GM12878 (cell line): ENCODE measurements around the gene JOSD2. TPM values are rescaled to one million over a fixed set of nuclear protein-coding genes. Genes with fewer than 3 reads are reported as not detected.
"Not testable (repeated sequence)": the region's sequence is repeated elsewhere in the genome, so short reads cannot be mapped to it uniquely, and the experiment has no call there.

Experiments
- ATAC-seq: fragments of 200-7000 bp; cut with Tn5 transposase; 3 replicates; pipeline ENCODE4 v1.9.1; 2020; ENCODE audit warnings: mild to moderate bottlenecking, moderate library complexity
- BruUV-seq: library from RNA; stranded (reverse); fragments of 400-500 nt; replicated peaks from 2 replicates; lab custom pipeline; 2021; lab: Mats Ljungman, UMichigan
- CTCF ChIA-PET: fragments of 300-600 bp; sonication (Branson Sonifier 250); formaldehyde crosslinking; extraction: SDS; loops from one replicate; lab custom pipeline; 2021; ENCODE audit warnings: inconsistent platforms; lab: Yijun Ruan, JAX
- POLR2A ChIA-PET: fragments of 350-600 bp; formaldehyde crosslinking; extraction: SDS; loops from one replicate; lab custom pipeline; 2021; ENCODE audit warnings: inconsistent platforms; lab: Charles Lee
- RAD21 ChIA-PET: fragments of 300-600 bp; sonication (Branson Sonifier 250); formaldehyde crosslinking; loops from one replicate; lab custom pipeline; 2023; ENCODE audit warnings: antibody characterized with exemption; ENCODE audit not compliant: unreplicated experiment; lab: Charles Lee
- SMC1A ChIA-PET: fragments of 300-600 bp; sonication (Branson Sonifier 250); formaldehyde crosslinking; loops from one replicate; lab custom pipeline; 2023; ENCODE audit not compliant: unreplicated experiment, uncharacterized antibody; lab: Charles Lee
- DNase-seq: peaks from one replicate; pipeline ENCODE4 v3.0.0-alpha.2; 2011; ENCODE audit warnings: low read depth, low spot score
- FAIRE-seq: peaks from 3 replicates; lab custom pipeline; 2011; peaks lifted over from hg19 to GRCh38; lab: Jason Lieb, UNC
- H2AFZ ChIP-seq: 2 replicates; pipeline ENCODE4 v1.6.0; 2011; ENCODE audit warnings: low read depth, low read length, control low read depth; ENCODE audit not compliant: control insufficient read depth
- H3K27ac ChIP-seq: 2 replicates; pipeline ENCODE4 v1.5.1; 2011; ENCODE audit warnings: control low read depth; ENCODE audit not compliant: control insufficient read depth, insufficient read depth
- H3K27me3 ChIP-seq, 2 experiments: replicated peaks in 1 of 2; 2 replicates each; pipeline versions ENCODE4 v1.6.0 to v1.6.1; 2011; ENCODE audit warnings: low read length in 1 of 2; ENCODE audit not compliant: control insufficient read depth in 2 of 2, insufficient read depth in 2 of 2
- H3K36me3 ChIP-seq, 2 experiments: 2 replicates each; pipeline ENCODE4 v1.5.1; 2011; ENCODE audit warnings: low read length in 1 of 2; ENCODE audit not compliant: control insufficient read depth in 2 of 2, insufficient read depth in 2 of 2
- H3K4me1 ChIP-seq: 2 replicates; pipeline ENCODE4 v1.6.1; 2011; ENCODE audit warnings: mild to moderate bottlenecking, low read length, moderate library complexity, mixed read lengths; ENCODE audit not compliant: control insufficient read depth, insufficient read depth
- H3K4me2 ChIP-seq: 2 replicates; pipeline ENCODE4 v1.6.0; 2011; ENCODE audit warnings: control low read depth; ENCODE audit not compliant: control insufficient read depth, insufficient read depth
- H3K4me3 ChIP-seq: fragments of 200-600 bp; sonication (generic); 2 replicates; pipeline ENCODE4 v1.5.1; 2016
- H3K79me2 ChIP-seq: 2 replicates; pipeline ENCODE4 v1.6.0; 2011; ENCODE audit warnings: low read length; ENCODE audit not compliant: control insufficient read depth, insufficient read depth
- H3K9ac ChIP-seq: 2 replicates; pipeline ENCODE4 v1.8.0; 2011; ENCODE audit warnings: low read length, control low read depth, mixed read lengths; ENCODE audit not compliant: control insufficient read depth, insufficient read depth
- H3K9me3 ChIP-seq: replicated peaks from 3 replicates; pipeline ENCODE4 v1.5.1; 2011; ENCODE audit warnings: mild to moderate bottlenecking, low read length; ENCODE audit not compliant: control insufficient read depth, insufficient read depth
- H4K20me1 ChIP-seq: 2 replicates; pipeline ENCODE4 v1.6.0; 2011; ENCODE audit not compliant: control insufficient read depth, insufficient read depth
- ASH2L ChIP-seq: fragments of 300-600, 200-600 bp; sonication (generic); IDR thresholded peaks from 2 replicates; pipeline ENCODE4 v1.6.1; 2017; ENCODE audit warnings: low read depth, mild to moderate bottlenecking, borderline replicate concordance
- CBX3 ChIP-seq: fragments of 200-600 bp; sonication (generic); IDR thresholded peaks from 2 replicates; pipeline ENCODE4 v1.6.1; 2016; ENCODE audit warnings: low read depth, borderline replicate concordance
- HDAC2 ChIP-seq: fragments of 200-600 bp; sonication (generic); IDR thresholded peaks from 2 replicates; pipeline ENCODE4 v1.6.1; 2017
- JUND ChIP-seq: IDR thresholded peaks from 2 replicates; pipeline ENCODE4 v1.6.1; 2012; ENCODE audit warnings: low read depth, mild to moderate bottlenecking, low read length, improper control_type of control experiment, moderate library complexity
- RAD51 ChIP-seq: fragments of 450-650 bp; IDR thresholded peaks from 2 replicates; pipeline ENCODE4 v1.6.1; 2016; ENCODE audit warnings: moderate library complexity, mild to moderate bottlenecking, inconsistent platforms
- SUPT20H ChIP-seq: IDR thresholded peaks from 2 replicates; pipeline ENCODE4 v1.6.1; 2011; ENCODE audit warnings: low read depth, mild to moderate bottlenecking, low read length, moderate library complexity, borderline replicate concordance; ENCODE audit not compliant: control insufficient read depth
- TCF3 ChIP-seq: IDR thresholded peaks from 2 replicates; pipeline ENCODE4 v1.6.1; 2012; ENCODE audit warnings: low read depth, mild to moderate bottlenecking, low read length, borderline replicate concordance; ENCODE audit not compliant: insufficient read depth
- WGBS: methylation state at CpG from one replicate; pipeline ENCODE4 v1.1.6; 2016; ENCODE audit warnings: low lambda C conversion rate; ENCODE audit not compliant: insufficient replicate concordance, insufficient coverage; ENCODE audit errors: missing lambda C conversion rate; 5-methylcytosine and 5-hydroxymethylcytosine counted together
- in situ Hi-C: fragments of 300-500 bp; cut with MboI; formaldehyde crosslinking; loops from 9 replicates; pipeline ENCODE4 v1.14.3; 2018; ENCODE audit warnings: mixed read lengths
- intact Hi-C: fragments of 100-400 bp; cut with micrococcal nuclease; formaldehyde crosslinking; loops from one replicate; pipeline ENCODE4 v1.14.2; 2022; ENCODE audit not compliant: unreplicated experiment
- polyA plus RNA-seq, 11 experiments: library from polyadenylated mRNA; depleted of rRNA in 4 of 11; unstranded in 6 of 11; stranded (reverse) in 5 of 11; fragments of >200 nt; fragmentation: Nextera tagmentation in 4 of 11; fragmentation: Illumina TruSeq in 1 of 11; extraction: Ambion mirVana in 4 of 11; extraction: Trizol in 1 of 11; gene quantifications; 1 replicate in 1 of 11; 2 replicates in 10 of 11; pipeline versions ENCODE4 v1.2.1 to v1.2.3, GENCODE V29; 2011 to 2016; ENCODE audit warnings: inconsistent platforms in 2 of 11, missing spikeins in 2 of 11, low read depth in 1 of 11
- total RNA-seq, 4 experiments: library from RNA; depleted of rRNA in 3 of 4; stranded (reverse); fragments of >200 nt in 3 of 4; fragmentation: Illumina TruSeq in 1 of 4; extraction: Trizol in 1 of 4; gene quantifications; 2 replicates each; pipeline versions ENCODE4 v1.2.1 to v1.2.3, GENCODE V29; 2013 to 2021
- TF ChIP-seq, protein P1 (sequence below): fragments of 450-650 bp; conservative IDR thresholded peaks from 2 replicates; pipeline ENCODE4 v1.6.1; 2017; ENCODE audit warnings: mild to moderate bottlenecking, moderate library complexity
- TF ChIP-seq, protein P2 (sequence below): fragments of 450-650 bp; IDR thresholded peaks from 2 replicates; pipeline ENCODE4 v1.6.1; 2018; ENCODE audit warnings: mild to moderate bottlenecking, low read depth, moderate library complexity; ENCODE audit not compliant: partially characterized antibody

The JOSD2 gene
- total and polyA plus RNA-seq, 10 of the 15 experiments (the other 5 are each of a cell fraction or from before 2014, with no cell fraction given), result 0.91 to 26.7 (median 13.0) TPM

DNA sequence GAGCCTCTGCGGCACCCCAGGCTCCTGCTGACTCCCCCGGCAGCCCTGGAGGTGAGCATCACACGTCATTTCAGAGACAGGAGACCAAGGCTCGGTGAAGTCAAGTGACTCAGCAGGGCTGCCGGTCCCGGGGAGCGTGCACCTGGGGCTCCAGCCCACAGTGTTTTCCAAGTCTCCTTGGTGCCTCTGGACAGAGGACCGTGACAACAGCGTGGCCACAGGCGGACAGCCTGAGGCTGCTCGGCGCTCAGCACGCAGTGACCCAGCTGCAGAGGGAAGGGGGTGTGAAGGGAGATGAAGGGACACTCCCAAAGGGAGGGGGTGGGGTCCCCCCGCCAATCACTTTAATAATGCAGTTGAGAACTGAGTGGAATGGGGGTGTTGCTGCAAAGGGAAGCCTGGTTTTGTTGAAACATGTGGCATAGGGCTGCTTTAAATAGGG, 20.2 kb upstream of the JOSD2 start (continued):
- TF ChIP-seq SUPT20H, result no peak
- TF ChIP-seq, protein P1, sequence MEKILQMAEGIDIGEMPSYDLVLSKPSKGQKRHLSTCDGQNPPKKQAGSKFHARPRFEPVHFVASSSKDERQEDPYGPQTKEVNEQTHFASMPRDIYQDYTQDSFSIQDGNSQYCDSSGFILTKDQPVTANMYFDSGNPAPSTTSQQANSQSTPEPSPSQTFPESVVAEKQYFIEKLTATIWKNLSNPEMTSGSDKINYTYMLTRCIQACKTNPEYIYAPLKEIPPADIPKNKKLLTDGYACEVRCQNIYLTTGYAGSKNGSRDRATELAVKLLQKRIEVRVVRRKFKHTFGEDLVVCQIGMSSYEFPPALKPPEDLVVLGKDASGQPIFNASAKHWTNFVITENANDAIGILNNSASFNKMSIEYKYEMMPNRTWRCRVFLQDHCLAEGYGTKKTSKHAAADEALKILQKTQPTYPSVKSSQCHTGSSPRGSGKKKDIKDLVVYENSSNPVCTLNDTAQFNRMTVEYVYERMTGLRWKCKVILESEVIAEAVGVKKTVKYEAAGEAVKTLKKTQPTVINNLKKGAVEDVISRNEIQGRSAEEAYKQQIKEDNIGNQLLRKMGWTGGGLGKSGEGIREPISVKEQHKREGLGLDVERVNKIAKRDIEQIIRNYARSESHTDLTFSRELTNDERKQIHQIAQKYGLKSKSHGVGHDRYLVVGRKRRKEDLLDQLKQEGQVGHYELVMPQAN, result no peak
- TF ChIP-seq JUND, result no peak
- no peak for TF ChIP-seq CBX3
- TF ChIP-seq HDAC2, result no peak
- TF ChIP-seq ASH2L, result no peak
- TF ChIP-seq, protein P2, sequence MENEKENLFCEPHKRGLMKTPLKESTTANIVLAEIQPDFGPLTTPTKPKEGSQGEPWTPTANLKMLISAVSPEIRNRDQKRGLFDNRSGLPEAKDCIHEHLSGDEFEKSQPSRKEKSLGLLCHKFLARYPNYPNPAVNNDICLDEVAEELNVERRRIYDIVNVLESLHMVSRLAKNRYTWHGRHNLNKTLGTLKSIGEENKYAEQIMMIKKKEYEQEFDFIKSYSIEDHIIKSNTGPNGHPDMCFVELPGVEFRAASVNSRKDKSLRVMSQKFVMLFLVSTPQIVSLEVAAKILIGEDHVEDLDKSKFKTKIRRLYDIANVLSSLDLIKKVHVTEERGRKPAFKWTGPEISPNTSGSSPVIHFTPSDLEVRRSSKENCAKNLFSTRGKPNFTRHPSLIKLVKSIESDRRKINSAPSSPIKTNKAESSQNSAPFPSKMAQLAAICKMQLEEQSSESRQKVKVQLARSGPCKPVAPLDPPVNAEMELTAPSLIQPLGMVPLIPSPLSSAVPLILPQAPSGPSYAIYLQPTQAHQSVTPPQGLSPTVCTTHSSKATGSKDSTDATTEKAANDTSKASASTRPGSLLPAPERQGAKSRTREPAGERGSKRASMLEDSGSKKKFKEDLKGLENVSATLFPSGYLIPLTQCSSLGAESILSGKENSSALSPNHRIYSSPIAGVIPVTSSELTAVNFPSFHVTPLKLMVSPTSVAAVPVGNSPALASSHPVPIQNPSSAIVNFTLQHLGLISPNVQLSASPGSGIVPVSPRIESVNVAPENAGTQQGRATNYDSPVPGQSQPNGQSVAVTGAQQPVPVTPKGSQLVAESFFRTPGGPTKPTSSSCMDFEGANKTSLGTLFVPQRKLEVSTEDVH, result no peak
- TF ChIP-seq TCF3, result no peak
- no peak for TF ChIP-seq RAD51

DNA sequence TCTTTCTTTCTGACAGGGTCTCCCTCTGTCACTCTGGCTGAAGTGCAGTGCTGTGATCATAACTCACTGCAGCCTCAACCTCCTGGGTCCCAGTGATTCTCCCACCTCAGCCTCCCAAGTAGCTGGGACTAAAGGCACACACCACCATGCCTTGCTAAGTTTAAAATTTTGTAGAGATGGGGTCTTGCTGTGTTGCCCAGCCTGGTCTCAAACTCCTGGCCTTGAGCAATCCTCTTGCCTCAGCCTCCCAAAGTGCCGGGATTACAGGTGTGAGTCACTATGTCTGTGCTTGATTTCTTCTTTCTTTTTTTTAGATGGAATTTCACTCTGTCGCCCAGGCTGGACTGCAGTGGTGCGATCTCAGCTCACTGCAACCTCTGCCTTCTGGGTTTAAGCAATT, 17.1 kb upstream of the JOSD2 start:
- FAIRE-seq, H3K79me2 ChIP-seq, SMC1A ChIA-PET, H3K27ac ChIP-seq, H3K9ac ChIP-seq, in situ Hi-C loops, ATAC-seq, H4K20me1 ChIP-seq, H3K36me3 ChIP-seq, intact Hi-C loops, H3K4me3 ChIP-seq, H3K27me3 ChIP-seq, H2AFZ ChIP-seq, DNase-seq, H3K9me3 ChIP-seq, H3K4me2 ChIP-seq, H3K4me1 ChIP-seq, POLR2A ChIA-PET, BruUV-seq, CTCF ChIA-PET: not testable (repeated sequence)
- RAD21 ChIA-PET, result interaction anchor here (0.6 kb wide), 1 partner anchor 16 kb away, joined by 3 read pairs; no protein-coding TSS in a partner anchor
- 61% methylated on average over 3 of the region's 3 CpGs for WGBS
